LNCaP clone FGC (cell line): ENCODE data around the gene USP28.

Experiments used
- DNase-seq: peaks from one replicate; pipeline ENCODE4 v3.0.0-alpha.2; 2011; ENCODE audit warnings: low read depth
- H3K4me3 ChIP-seq: 2 replicates; pipeline ENCODE4 v1.5.1; 2011; ENCODE audit warnings: mild to moderate bottlenecking, low read depth, low read length, control low read depth
- TF ChIP-seq, protein P1 (sequence below): IDR thresholded peaks from 2 replicates; pipeline ENCODE4 v1.5.1; 2012; ENCODE audit warnings: mild to moderate bottlenecking; ENCODE audit not compliant: control insufficient read depth, insufficient read depth; ENCODE audit errors: extremely low read depth

The USP28 gene

GRCh38 chr11:113876798-113877669 lies 1.7 kb upstream of the USP28 start:
- DNase-seq: no peak
- peak overlapping the region; percentile 76 for H3K4me3 ChIP-seq
- TF ChIP-seq, protein P1, sequence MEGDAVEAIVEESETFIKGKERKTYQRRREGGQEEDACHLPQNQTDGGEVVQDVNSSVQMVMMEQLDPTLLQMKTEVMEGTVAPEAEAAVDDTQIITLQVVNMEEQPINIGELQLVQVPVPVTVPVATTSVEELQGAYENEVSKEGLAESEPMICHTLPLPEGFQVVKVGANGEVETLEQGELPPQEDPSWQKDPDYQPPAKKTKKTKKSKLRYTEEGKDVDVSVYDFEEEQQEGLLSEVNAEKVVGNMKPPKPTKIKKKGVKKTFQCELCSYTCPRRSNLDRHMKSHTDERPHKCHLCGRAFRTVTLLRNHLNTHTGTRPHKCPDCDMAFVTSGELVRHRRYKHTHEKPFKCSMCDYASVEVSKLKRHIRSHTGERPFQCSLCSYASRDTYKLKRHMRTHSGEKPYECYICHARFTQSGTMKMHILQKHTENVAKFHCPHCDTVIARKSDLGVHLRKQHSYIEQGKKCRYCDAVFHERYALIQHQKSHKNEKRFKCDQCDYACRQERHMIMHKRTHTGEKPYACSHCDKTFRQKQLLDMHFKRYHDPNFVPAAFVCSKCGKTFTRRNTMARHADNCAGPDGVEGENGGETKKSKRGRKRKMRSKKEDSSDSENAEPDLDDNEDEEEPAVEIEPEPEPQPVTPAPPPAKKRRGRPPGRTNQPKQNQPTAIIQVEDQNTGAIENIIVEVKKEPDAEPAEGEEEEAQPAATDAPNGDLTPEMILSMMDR: no peak

- TF ChIP-seq, protein P1: no peak
- peak overlapping the region; percentile 76 for H3K4me3 ChIP-seq
- no peak for DNase-seq
These were observed 864 bp upstream of the USP28 start for GRCh38 chr11:113876074-113876797.

GRCh38 chr11:113874581-113875233 lies 665 bp downstream of the USP28 start:
- TF ChIP-seq, protein P1: no peak
- H3K4me3 ChIP-seq: peak overlapping the region; percentile 61
- DNase-seq: no peak

DNA sequence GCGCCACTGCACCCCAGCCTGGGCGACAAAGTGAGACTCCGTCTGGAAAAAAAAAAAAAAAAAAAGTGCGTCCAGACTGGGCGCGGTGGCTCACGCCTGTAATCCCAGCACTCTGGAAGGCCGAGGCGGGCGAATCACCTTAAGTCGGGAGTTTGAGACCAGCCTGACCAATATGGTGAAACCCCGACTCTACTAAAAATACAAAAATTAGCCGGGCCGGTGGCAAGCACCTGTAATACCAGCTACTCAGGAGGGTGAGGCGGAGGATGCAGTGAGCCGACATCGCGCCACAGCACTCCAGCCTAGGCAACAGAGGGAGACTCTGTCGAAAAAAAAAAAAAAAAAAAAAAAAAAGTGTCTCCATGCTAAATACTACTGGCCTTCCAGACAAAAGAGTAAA lies 1.3 kb downstream of the USP28 start:
- peak overlapping the region; percentile 61; the same call in 1 of the 2 replicates for H3K4me3 ChIP-seq
- no peak for DNase-seq
- TF ChIP-seq, protein P1: no peak

- H3K4me3 ChIP-seq: no peak overlapping the region
- DNase-seq: no peak
- TF ChIP-seq, protein P1: no peak
These were observed 2.1 kb downstream of the USP28 start for GRCh38 chr11:113873236-113873626.

- H3K4me3 ChIP-seq: no peak overlapping the region
These were observed 4.0 kb downstream of the USP28 start for GRCh38 chr11:113871336-113871735.

More at GRCh38 chr11:113871336-113871735, 4.0 kb downstream of the USP28 start:
- TF ChIP-seq, protein P1: no peak
- DNase-seq: no peak
